ENCODE measurements around the gene ANKS6.

Gene ANKS6

GRCh38 chr9:98708103-98708932, 88.0 kb downstream of the ANKS6 start:
- Histone ChIP-seq H3K36me3 (ENCODE audit: control insufficient read depth, insufficient read depth, low read length) (no peaks in the 10 kb centered on the region), H3K27ac (ENCODE audit: low read depth, low read length) (no peak overlapping the region), H3K9ac (ENCODE audit: low read length) (no peak overlapping the region), H3K4me3 (ENCODE audit: low read length) (no peak overlapping the region), H3K4me1 (ENCODE audit: control insufficient read depth, insufficient read depth, low read length) (no peaks in the 10 kb centered on the region), H3K27me3 (ENCODE audit: control insufficient read depth, insufficient read depth, low read length) (peaks cover 30% of the 10 kb centered on the region)

GRCh38 chr9:98707166-98708102, 88.9 kb downstream of the ANKS6 start:
- no peak overlapping the region for H3K9ac ChIP-seq (ENCODE audit: low read length)
- no peaks in the 10 kb centered on the region for H3K36me3 ChIP-seq (ENCODE audit: control insufficient read depth, insufficient read depth, low read length)
- H3K4me3 ChIP-seq (ENCODE audit: low read length) = no peak overlapping the region
- no peaks in the 10 kb centered on the region for H3K4me1 ChIP-seq (ENCODE audit: control insufficient read depth, insufficient read depth, low read length)
- no peak overlapping the region for H3K27ac ChIP-seq (ENCODE audit: low read depth, low read length)
- peaks cover 30% of the 10 kb centered on the region for H3K27me3 ChIP-seq (ENCODE audit: control insufficient read depth, insufficient read depth, low read length)

GRCh38 chr9:98706651-98707165, 89.6 kb downstream of the ANKS6 start:
- Histone ChIP-seq H3K36me3 (ENCODE audit: control insufficient read depth, insufficient read depth, low read length) (no peaks in the 10 kb centered on the region), H3K4me3 (ENCODE audit: low read length) (no peak overlapping the region), H3K4me1 (ENCODE audit: control insufficient read depth, insufficient read depth, low read length) (no peaks in the 10 kb centered on the region), H3K27me3 (ENCODE audit: control insufficient read depth, insufficient read depth, low read length) (peaks cover 33% of the 10 kb centered on the region), H3K27ac (ENCODE audit: low read depth, low read length) (no peak overlapping the region), H3K9ac (ENCODE audit: low read length) (no peak overlapping the region)

- peaks cover 21% of the 10 kb centered on the region for H3K27me3 ChIP-seq (ENCODE audit: control insufficient read depth, insufficient read depth, low read length)
- H3K36me3 ChIP-seq (ENCODE audit: control insufficient read depth, insufficient read depth, low read length) = no peaks in the 10 kb centered on the region
- H3K9ac ChIP-seq (ENCODE audit: low read length) = no peak overlapping the region
- no peaks in the 10 kb centered on the region for H3K4me1 ChIP-seq (ENCODE audit: control insufficient read depth, insufficient read depth, low read length)
- no peak overlapping the region for H3K27ac ChIP-seq (ENCODE audit: low read depth, low read length)
- no peak overlapping the region for H3K4me3 ChIP-seq (ENCODE audit: low read length)
These were observed 93.4 kb downstream of the ANKS6 start for GRCh38 chr9:98702835-98703380.

GRCh38 chr9:98702340-98702739, 94.0 kb downstream of the ANKS6 start:
- Histone ChIP-seq H3K4me1 (ENCODE audit: control insufficient read depth, insufficient read depth, low read length) (no peaks in the 10 kb centered on the region), H3K36me3 (ENCODE audit: control insufficient read depth, insufficient read depth, low read length) (no peaks in the 10 kb centered on the region), H3K4me3 (ENCODE audit: low read length) (no peak overlapping the region), H3K9ac (ENCODE audit: low read length) (no peak overlapping the region), H3K27ac (ENCODE audit: low read depth, low read length) (no peak overlapping the region), H3K27me3 (ENCODE audit: control insufficient read depth, insufficient read depth, low read length) (peaks cover 15% of the 10 kb centered on the region)

GRCh38 chr9:98701576-98701975, 94.8 kb downstream of the ANKS6 start:
- H3K27me3 ChIP-seq (ENCODE audit: control insufficient read depth, insufficient read depth, low read length) = peaks cover 8% of the 10 kb centered on the region
- no peaks in the 10 kb centered on the region for H3K36me3 ChIP-seq (ENCODE audit: control insufficient read depth, insufficient read depth, low read length)

GRCh38 chr9:98700801-98701200, 95.6 kb downstream of the ANKS6 start:
- no peaks in the 10 kb centered on the region for H3K36me3 ChIP-seq (ENCODE audit: control insufficient read depth, insufficient read depth, low read length)
- no peak overlapping the region for H3K27ac ChIP-seq (ENCODE audit: low read depth, low read length)
- no peaks in the 10 kb centered on the region for H3K4me1 ChIP-seq (ENCODE audit: control insufficient read depth, insufficient read depth, low read length)
- peaks cover 6% of the 10 kb centered on the region for H3K27me3 ChIP-seq (ENCODE audit: control insufficient read depth, insufficient read depth, low read length)
- H3K4me3 ChIP-seq (ENCODE audit: low read length) = no peak overlapping the region
- no peak overlapping the region for H3K9ac ChIP-seq (ENCODE audit: low read length)

More at GRCh38 chr9:98701576-98701975, 94.8 kb downstream of the ANKS6 start:
- no peaks in the 10 kb centered on the region for H3K4me1 ChIP-seq (ENCODE audit: control insufficient read depth, insufficient read depth, low read length)
- H3K4me3 ChIP-seq (ENCODE audit: low read length) = no peak overlapping the region
- no peak overlapping the region for H3K27ac ChIP-seq (ENCODE audit: low read depth, low read length)
- no peak overlapping the region for H3K9ac ChIP-seq (ENCODE audit: low read length)

- H3K4me1 ChIP-seq (ENCODE audit: control insufficient read depth, insufficient read depth, low read length) = no peaks in the 10 kb centered on the region
- no peak overlapping the region for H3K27ac ChIP-seq (ENCODE audit: low read depth, low read length)
- H3K27me3 ChIP-seq (ENCODE audit: control insufficient read depth, insufficient read depth, low read length) = peaks cover 3% of the 10 kb centered on the region
- H3K36me3 ChIP-seq (ENCODE audit: control insufficient read depth, insufficient read depth, low read length) = no peaks in the 10 kb centered on the region
- H3K4me3 ChIP-seq (ENCODE audit: low read length) = no peak overlapping the region
- no peak overlapping the region for H3K9ac ChIP-seq (ENCODE audit: low read length)
These were observed 97.5 kb downstream of the ANKS6 start for GRCh38 chr9:98698856-98699255.

GRCh38 chr9:98694943-98695342, 101.4 kb downstream of the ANKS6 start:
- H3K36me3 ChIP-seq (ENCODE audit: control insufficient read depth, insufficient read depth, low read length) = no peaks in the 10 kb centered on the region
- no peaks in the 10 kb centered on the region for H3K4me1 ChIP-seq (ENCODE audit: control insufficient read depth, insufficient read depth, low read length)
- no peak overlapping the region for H3K9ac ChIP-seq (ENCODE audit: low read length)
- no peak overlapping the region for H3K27ac ChIP-seq (ENCODE audit: low read depth, low read length)
- no peaks in the 10 kb centered on the region for H3K27me3 ChIP-seq (ENCODE audit: control insufficient read depth, insufficient read depth, low read length)
- H3K4me3 ChIP-seq (ENCODE audit: low read length) = no peak overlapping the region

GRCh38 chr9:98692392-98692791, 104.0 kb downstream of the ANKS6 start:
- Histone ChIP-seq H3K9ac (ENCODE audit: low read length) (no peak overlapping the region), H3K4me1 (ENCODE audit: control insufficient read depth, insufficient read depth, low read length) (no peaks in the 10 kb centered on the region), H3K4me3 (ENCODE audit: low read length) (no peak overlapping the region), H3K27me3 (ENCODE audit: control insufficient read depth, insufficient read depth, low read length) (no peaks in the 10 kb centered on the region), H3K27ac (ENCODE audit: low read depth, low read length) (no peak overlapping the region), H3K36me3 (ENCODE audit: control insufficient read depth, insufficient read depth, low read length) (no peaks in the 10 kb centered on the region)

- no peak overlapping the region for H3K9ac ChIP-seq (ENCODE audit: low read length)
- no peak overlapping the region for H3K27ac ChIP-seq (ENCODE audit: low read depth, low read length)
- no peaks in the 10 kb centered on the region for H3K4me1 ChIP-seq (ENCODE audit: control insufficient read depth, insufficient read depth, low read length)
- no peaks in the 10 kb centered on the region for H3K36me3 ChIP-seq (ENCODE audit: control insufficient read depth, insufficient read depth, low read length)
- no peak overlapping the region for H3K4me3 ChIP-seq (ENCODE audit: low read length)
- H3K27me3 ChIP-seq (ENCODE audit: control insufficient read depth, insufficient read depth, low read length) = no peaks in the 10 kb centered on the region
These were observed 104.5 kb downstream of the ANKS6 start for GRCh38 chr9:98691890-98692289.

- H3K4me3 ChIP-seq (ENCODE audit: low read length) = no peak overlapping the region
- H3K36me3 ChIP-seq (ENCODE audit: control insufficient read depth, insufficient read depth, low read length) = no peaks in the 10 kb centered on the region
- no peak overlapping the region for H3K9ac ChIP-seq (ENCODE audit: low read length)
- H3K27ac ChIP-seq (ENCODE audit: low read depth, low read length) = no peak overlapping the region
- H3K27me3 ChIP-seq (ENCODE audit: control insufficient read depth, insufficient read depth, low read length) = no peaks in the 10 kb centered on the region
- no peaks in the 10 kb centered on the region for H3K4me1 ChIP-seq (ENCODE audit: control insufficient read depth, insufficient read depth, low read length)
These were observed 105.7 kb downstream of the ANKS6 start for GRCh38 chr9:98690686-98691085.
